ENCODE measurements around the gene STYXL1. TPM values are rescaled to one million over a fixed set of nuclear protein-coding genes. Genes with fewer than 3 reads are reported as not detected.
"Not testable (repeated sequence)": the region's sequence is repeated elsewhere in the genome, so short reads cannot be mapped to it uniquely, and the experiment has no call there.

STYXL1 gene
- total RNA-seq, 1 experiment from 2014 or later, result 49.3 TPM

DNA sequence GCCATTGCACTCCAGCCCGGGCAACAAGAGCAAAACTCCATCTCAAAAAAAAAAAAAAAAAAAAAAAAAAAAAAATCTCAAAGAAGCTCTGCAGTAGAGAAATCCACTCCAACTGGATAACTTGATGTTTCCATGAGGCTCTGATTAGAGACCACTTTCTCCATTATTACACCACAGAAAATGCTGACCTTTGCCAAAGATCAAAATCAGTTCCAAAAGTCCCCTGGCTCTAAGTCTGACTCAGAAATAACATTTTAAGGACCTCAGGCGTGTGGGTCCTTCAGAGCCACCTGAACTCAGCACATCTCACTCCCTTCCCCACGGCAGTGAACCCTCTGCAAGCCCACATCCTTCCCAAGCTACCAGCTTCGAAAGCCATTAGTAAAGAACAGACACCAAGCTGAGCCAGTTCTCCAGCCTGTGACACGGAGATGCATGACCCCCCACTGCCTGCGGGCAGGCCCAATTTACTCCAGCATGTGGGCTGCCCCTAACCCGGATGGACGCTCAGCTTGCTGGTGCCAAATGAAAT lies 39.6 kb downstream of the STYXL1 start:
- ChIA-PET CTCF (interaction anchor here (0.7 to 1.8 kb wide), 3 partner anchors 13 to 1292 kb away, joined by 3 to 7 read pairs (median 5); no protein-coding TSS in a partner anchor), POLR2A (no interaction called here)
- TF ChIP-seq, protein P1, sequence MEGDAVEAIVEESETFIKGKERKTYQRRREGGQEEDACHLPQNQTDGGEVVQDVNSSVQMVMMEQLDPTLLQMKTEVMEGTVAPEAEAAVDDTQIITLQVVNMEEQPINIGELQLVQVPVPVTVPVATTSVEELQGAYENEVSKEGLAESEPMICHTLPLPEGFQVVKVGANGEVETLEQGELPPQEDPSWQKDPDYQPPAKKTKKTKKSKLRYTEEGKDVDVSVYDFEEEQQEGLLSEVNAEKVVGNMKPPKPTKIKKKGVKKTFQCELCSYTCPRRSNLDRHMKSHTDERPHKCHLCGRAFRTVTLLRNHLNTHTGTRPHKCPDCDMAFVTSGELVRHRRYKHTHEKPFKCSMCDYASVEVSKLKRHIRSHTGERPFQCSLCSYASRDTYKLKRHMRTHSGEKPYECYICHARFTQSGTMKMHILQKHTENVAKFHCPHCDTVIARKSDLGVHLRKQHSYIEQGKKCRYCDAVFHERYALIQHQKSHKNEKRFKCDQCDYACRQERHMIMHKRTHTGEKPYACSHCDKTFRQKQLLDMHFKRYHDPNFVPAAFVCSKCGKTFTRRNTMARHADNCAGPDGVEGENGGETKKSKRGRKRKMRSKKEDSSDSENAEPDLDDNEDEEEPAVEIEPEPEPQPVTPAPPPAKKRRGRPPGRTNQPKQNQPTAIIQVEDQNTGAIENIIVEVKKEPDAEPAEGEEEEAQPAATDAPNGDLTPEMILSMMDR (IDR thresholded peaks at IDR 0.05; ENCODE audit: unreplicated experiment), result no peak
- intact Hi-C loops (cut with micrococcal nuclease), result no loop called here
- Mint-ChIP-seq H3K27me3 (ENCODE audit: insufficient read depth, unreplicated experiment) (no peaks in the 10 kb centered on the region), H3K9me3 (ENCODE audit: unreplicated experiment) (no peaks in the 10 kb centered on the region), H3K27ac (ENCODE audit: low read depth, unreplicated experiment) (no peak overlapping the region), H3K36me3 (ENCODE audit: insufficient read depth, unreplicated experiment) (peaks cover 57% of the 10 kb centered on the region), H3K4me3 (ENCODE audit: unreplicated experiment) (no peak overlapping the region), H3K4me1 (ENCODE audit: insufficient read depth, unreplicated experiment) (no peaks in the 10 kb centered on the region)
- DNase-seq (ENCODE audit: unreplicated experiment), result no peak
- BruUV-seq (replicated peaks), result no TSS peak

DNA sequence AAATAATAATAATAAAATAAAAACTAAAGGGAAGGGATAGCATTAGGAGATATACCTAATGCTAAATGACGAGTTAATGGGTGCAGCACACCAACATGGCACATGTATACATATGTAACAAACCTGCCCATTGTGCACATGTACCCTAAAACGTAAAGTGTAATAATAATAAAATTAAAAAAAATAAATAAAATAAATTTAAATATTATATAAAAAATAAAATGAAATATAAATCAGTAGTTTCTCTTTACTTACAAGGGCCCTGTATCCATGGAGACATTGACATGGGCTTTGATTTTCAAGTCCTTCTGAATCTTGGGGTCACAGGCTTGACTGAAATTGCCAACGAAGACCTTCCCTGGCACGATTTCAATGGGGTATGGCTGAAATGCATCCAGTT lies 42.8 kb downstream of the STYXL1 start:
- CTCF ChIA-PET, result interaction anchor here (0.9 to 1.1 kb wide), 2 partner anchors 13 to 16 kb away, joined by 3 to 4 read pairs; no protein-coding TSS in a partner anchor
- H3K4me1 Mint-ChIP-seq (ENCODE audit: insufficient read depth, unreplicated experiment); H3K9me3 Mint-ChIP-seq (ENCODE audit: unreplicated experiment); H3K27me3 Mint-ChIP-seq (ENCODE audit: insufficient read depth, unreplicated experiment); DNase-seq (ENCODE audit: unreplicated experiment); intact Hi-C loops (cut with micrococcal nuclease); BruUV-seq (replicated peaks); H3K4me3 Mint-ChIP-seq (ENCODE audit: unreplicated experiment); H3K27ac Mint-ChIP-seq (ENCODE audit: low read depth, unreplicated experiment); POLR2A ChIA-PET: not testable (repeated sequence)
- H3K36me3 Mint-ChIP-seq (ENCODE audit: insufficient read depth, unreplicated experiment), result peaks cover 63% of the 10 kb centered on the region

DNA sequence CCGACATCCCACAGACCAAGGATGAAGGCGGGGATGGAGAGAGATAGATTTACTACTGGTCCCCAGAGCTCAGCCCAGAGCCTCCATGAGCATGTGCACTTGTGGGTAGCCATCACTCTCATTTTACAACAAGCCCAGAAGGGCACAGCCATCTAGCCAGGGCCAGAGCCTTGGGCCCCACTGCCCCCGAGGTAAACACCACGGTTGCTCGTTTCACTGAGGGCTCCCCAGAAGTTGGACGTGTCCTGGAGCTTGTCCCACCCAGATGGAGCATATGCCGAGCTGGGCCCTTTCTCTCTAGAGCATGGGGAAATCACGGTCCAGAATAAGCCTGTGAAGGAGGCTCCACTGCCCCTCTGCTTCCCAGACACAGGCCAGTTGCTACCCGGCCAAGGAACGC lies 44.4 kb downstream of the STYXL1 start:
- Mint-ChIP-seq H3K9me3 (ENCODE audit: unreplicated experiment) (no peaks in the 10 kb centered on the region), H3K27me3 (ENCODE audit: insufficient read depth, unreplicated experiment) (no peaks in the 10 kb centered on the region), H3K27ac (ENCODE audit: low read depth, unreplicated experiment) (no peak overlapping the region), H3K36me3 (ENCODE audit: insufficient read depth, unreplicated experiment) (peaks cover 69% of the 10 kb centered on the region), H3K4me1 (ENCODE audit: insufficient read depth, unreplicated experiment) (no peaks in the 10 kb centered on the region), H3K4me3 (ENCODE audit: unreplicated experiment) (no peak overlapping the region)
- CTCF ChIA-PET, result interaction anchor here (0.5 to 0.6 kb wide), 3 partner anchors 242 to 1572 kb away, joined by 3 to 4 read pairs (median 3); no protein-coding TSS in a partner anchor
- no peak for DNase-seq (ENCODE audit: unreplicated experiment)
- no TSS peak for BruUV-seq (replicated peaks)
- TF ChIP-seq, protein P1 (IDR thresholded peaks at IDR 0.05; ENCODE audit: unreplicated experiment), result no peak
- intact Hi-C loops (cut with micrococcal nuclease), result no loop called here
- POLR2A ChIA-PET, result interaction anchor here (0.9 kb wide), 1 partner anchor 65 kb away, joined by 3 read pairs; no protein-coding TSS in a partner anchor

DNA sequence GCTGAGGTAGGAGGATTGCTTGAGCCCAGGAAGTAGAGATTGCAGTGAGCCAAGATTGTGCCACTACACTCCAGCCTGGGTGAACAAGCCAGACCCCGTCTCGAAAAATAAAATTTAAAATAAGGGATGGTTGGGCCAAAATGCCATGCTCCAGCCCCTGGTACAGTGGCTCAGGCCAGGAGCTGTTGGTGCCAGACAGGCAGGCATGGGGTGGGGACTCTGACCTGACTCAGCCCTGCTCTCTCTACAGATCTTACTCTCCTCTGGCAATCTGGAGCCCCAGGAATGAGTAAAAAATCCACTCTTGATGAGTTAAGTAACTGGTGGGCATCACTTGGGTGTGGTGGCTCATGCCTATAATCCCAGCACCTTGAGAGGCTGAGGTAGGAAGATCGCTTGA lies 45.0 kb downstream of the STYXL1 start:
- DNase-seq (ENCODE audit: unreplicated experiment), result no peak
- BruUV-seq (replicated peaks), result no TSS peak
- ChIA-PET POLR2A (interaction anchor here (1.0 kb wide), 1 partner anchor 11 kb away, joined by 3 read pairs; no protein-coding TSS in a partner anchor), CTCF (interaction anchor here (0.6 kb wide), 1 partner anchor 1572 kb away, joined by 3 read pairs; no protein-coding TSS in a partner anchor)
- no peaks in the 10 kb centered on the region for H3K4me1 Mint-ChIP-seq (ENCODE audit: insufficient read depth, unreplicated experiment)
- H3K27me3 Mint-ChIP-seq (ENCODE audit: insufficient read depth, unreplicated experiment), result no peaks in the 10 kb centered on the region
- H3K9me3 Mint-ChIP-seq (ENCODE audit: unreplicated experiment), result no peaks in the 10 kb centered on the region
- TF ChIP-seq, protein P1 (IDR thresholded peaks at IDR 0.05; ENCODE audit: unreplicated experiment), result no peak
- H3K4me3 Mint-ChIP-seq (ENCODE audit: unreplicated experiment), result no peak overlapping the region
- H3K27ac Mint-ChIP-seq (ENCODE audit: low read depth, unreplicated experiment), result no peak overlapping the region
- intact Hi-C loops (cut with micrococcal nuclease), result no loop called here
- H3K36me3 Mint-ChIP-seq (ENCODE audit: insufficient read depth, unreplicated experiment), result peaks cover 70% of the 10 kb centered on the region
